ENCODE results near the gene ADGRG2.

- TF ChIP-seq POLR2A (IDR thresholded peaks at IDR 0.05; ENCODE audit: low read length), result no peak
- no peak for TF ChIP-seq GATA1 (IDR thresholded peaks at IDR 0.05; ENCODE audit: low read depth, low read length)
These were observed 21.7 kb downstream of the ADGRG2 start for GRCh38 chrX:19100586-19100985.
